Smooth muscle cell (in vitro differentiated cells): Measurements from ENCODE around the gene POLN. TPM values are rescaled to one million over a fixed set of nuclear protein-coding genes. Genes with fewer than 3 reads are reported as not detected.

Experiments
- DNase-seq: peaks from one replicate; lab custom pipeline; 2025; ENCODE audit not compliant: unreplicated experiment; lab: John Stamatoyannopoulos, UW
- H2AFZ ChIP-seq: fragments of 200-600 bp; sonication (generic); 2 replicates; pipeline ENCODE4 v1.6.0; 2016; ENCODE audit warnings: antibody characterized with exemption, low read depth, mild to moderate bottlenecking
- H3F3A ChIP-seq: fragments of 200-600 bp; sonication (generic); 2 replicates; pipeline ENCODE4 v1.6.0; 2017; ENCODE audit warnings: antibody characterized with exemption, low read depth
- H3K27ac ChIP-seq: fragments of 200-600 bp; sonication (generic); 2 replicates; pipeline ENCODE4 v1.5.1; 2016; ENCODE audit warnings: low read depth, mild to moderate bottlenecking
- H3K27me3 ChIP-seq: fragments of 200-600 bp; sonication (generic); 2 replicates; pipeline ENCODE4 v1.6.1; 2016; ENCODE audit warnings: low read depth, mild to moderate bottlenecking
- H3K36me3 ChIP-seq: fragments of 200-600 bp; sonication (generic); 2 replicates; pipeline ENCODE4 v1.5.1; 2016; ENCODE audit warnings: low read depth
- H3K4me1 ChIP-seq: fragments of 200-600 bp; sonication (generic); 2 replicates; pipeline ENCODE4 v1.5.1; 2016; ENCODE audit warnings: low read depth
- H3K4me2 ChIP-seq: fragments of 200-600 bp; sonication (generic); 2 replicates; pipeline ENCODE4 v1.6.0; 2016; ENCODE audit warnings: mild to moderate bottlenecking
- H3K4me3 ChIP-seq: fragments of 200-600 bp; sonication (generic); 2 replicates; pipeline ENCODE4 v1.5.1; 2016; ENCODE audit warnings: mild to moderate bottlenecking
- H3K79me2 ChIP-seq: fragments of 200-600 bp; sonication (generic); 2 replicates; pipeline ENCODE4 v1.6.0; 2016; ENCODE audit warnings: low read depth, mild to moderate bottlenecking
- H3K9ac ChIP-seq: fragments of 200-600 bp; sonication (generic); 2 replicates; pipeline ENCODE4 v1.6.0; 2016; ENCODE audit warnings: low read depth
- H3K9me3 ChIP-seq: fragments of 200-600 bp; sonication (generic); replicated peaks from 2 replicates; pipeline ENCODE4 v1.5.1; 2016; ENCODE audit warnings: low read depth
- H4K20me1 ChIP-seq: fragments of 200-600 bp; sonication (generic); 2 replicates; pipeline ENCODE4 v1.6.0; 2016; ENCODE audit warnings: low read depth
- CTCF ChIP-seq: fragments of 200-600 bp; sonication (generic); IDR thresholded peaks from 2 replicates; pipeline ENCODE4 v1.5.1; 2017; ENCODE audit warnings: borderline replicate concordance, mild to moderate bottlenecking, antibody characterized with exemption; ENCODE audit not compliant: insufficient read depth, poor library complexity, severe bottlenecking
- WGBS: methylation state at CpG from one replicate; pipeline ENCODE4 v1.1.7; 2016; ENCODE audit warnings: low lambda C conversion rate; 5-methylcytosine and 5-hydroxymethylcytosine counted together
- polyA plus RNA-seq: library from polyadenylated mRNA; unstranded; fragments of >200 nt; fragmentation: Nextera tagmentation; extraction: Ambion mirVana; gene quantifications from 2 replicates; pipeline ENCODE4 v1.2.1, GENCODE V29; 2016
- total RNA-seq: library from RNA; depleted of rRNA; stranded (reverse); fragments of >200 nt; gene quantifications from 2 replicates; pipeline ENCODE4 v1.2.3, GENCODE V29; 2014

The POLN gene
- total and polyA plus RNA-seq, 2 experiments from 2014 or later = 0.35 to 3.0 TPM

GRCh38 chr4:2079926-2080325 is 162.0 kb downstream of the POLN start:
- no peaks in the 10 kb centered on the region for H3K79me2 ChIP-seq
- H4K20me1 ChIP-seq = no peaks in the 10 kb centered on the region
- no peaks in the 10 kb centered on the region for H3K36me3 ChIP-seq
- WGBS = 88% methylated on average over 8 of the region's 9 CpGs
- no peak overlapping the region for H2AFZ ChIP-seq
- H3K4me1 ChIP-seq = no peaks in the 10 kb centered on the region
- no peak overlapping the region for H3K27ac ChIP-seq
- DNase-seq = no peak
- H3K27me3 ChIP-seq = no peaks in the 10 kb centered on the region
- TF ChIP-seq CTCF = no peak
- no peaks in the 10 kb centered on the region for H3F3A ChIP-seq
- H3K4me2 ChIP-seq = no peak overlapping the region
- no peak overlapping the region for H3K4me3 ChIP-seq
- H3K9me3 ChIP-seq = no peaks in the 10 kb centered on the region
- H3K9ac ChIP-seq = no peak overlapping the region

- H2AFZ ChIP-seq = no peak overlapping the region
- H3K79me2 ChIP-seq = no peaks in the 10 kb centered on the region
- no peak overlapping the region for H3K27ac ChIP-seq
- 97% methylated on average over 5 of the region's 5 CpGs for WGBS
- no peak overlapping the region for H3K4me3 ChIP-seq
- no peaks in the 10 kb centered on the region for H3K36me3 ChIP-seq
- H3K4me1 ChIP-seq = no peaks in the 10 kb centered on the region
- no peak overlapping the region for H3K9ac ChIP-seq
- no peak for DNase-seq
- TF ChIP-seq CTCF = no peak
- H3F3A ChIP-seq = no peaks in the 10 kb centered on the region
- no peaks in the 10 kb centered on the region for H3K27me3 ChIP-seq
- no peaks in the 10 kb centered on the region for H3K9me3 ChIP-seq
- H4K20me1 ChIP-seq = no peaks in the 10 kb centered on the region
- no peak overlapping the region for H3K4me2 ChIP-seq
Observed at GRCh38 chr4:2079006-2079405, 162.9 kb downstream of the POLN start.

- no peaks in the 10 kb centered on the region for H3K79me2 ChIP-seq
- H4K20me1 ChIP-seq = no peaks in the 10 kb centered on the region
- no peak overlapping the region for H2AFZ ChIP-seq
- H3K4me3 ChIP-seq = no peak overlapping the region
- no peak overlapping the region for H3K9ac ChIP-seq
- H3K9me3 ChIP-seq = no peaks in the 10 kb centered on the region
- no peaks in the 10 kb centered on the region for H3K36me3 ChIP-seq
- DNase-seq = no peak
- no peak overlapping the region for H3K27ac ChIP-seq
- H3F3A ChIP-seq = no peaks in the 10 kb centered on the region
- no peaks in the 10 kb centered on the region for H3K27me3 ChIP-seq
- WGBS = 84% methylated on average over 9 of the region's 9 CpGs
- no peak for TF ChIP-seq CTCF
- no peak overlapping the region for H3K4me2 ChIP-seq
- H3K4me1 ChIP-seq = no peaks in the 10 kb centered on the region
Observed at GRCh38 chr4:2078584-2078983, 163.3 kb downstream of the POLN start.
